Activated T-cell treated with anti-CD3 and anti-CD28 coated beads, Interleukin-2, amount 50 U/mL, for 72 hours (primary cell): ENCODE data around the gene DNAJB9. TPM values are rescaled to one million over a fixed set of nuclear protein-coding genes. Genes with fewer than 3 reads are reported as not detected.
"Not testable (repeated sequence)": the region's sequence is repeated elsewhere in the genome, so short reads cannot be mapped to it uniquely, and the experiment has no call there.

Experiments used
- ATAC-seq, 2 donors: fragments of 150-1000 bp; cut with Tn5 transposase; replicated peaks in 1 of 2; 2 replicates each; pipeline ENCODE4 v1.10.0; 2021; ENCODE audit warnings: moderate library complexity in 2 of 2, mild to moderate bottlenecking in 1 of 2
- DNase-seq, 2 donors: peaks; one replicate each; pipeline ENCODE4 v3.0.0; 2021 to 2022; ENCODE audit warnings: mixed read lengths in 1 of 2
- H3K27ac Mint-ChIP-seq: one replicate; pipeline ENCODE4 v1.8.0; 2022; ENCODE audit warnings: mild to moderate bottlenecking, moderate library complexity, mixed read lengths
- H3K27me3 Mint-ChIP-seq: one replicate; pipeline ENCODE4 v1.8.0; 2022; ENCODE audit warnings: low read depth, mixed read lengths
- H3K36me3 Mint-ChIP-seq, 2 donors: one replicate each; pipeline ENCODE4 v1.8.0; 2022; ENCODE audit warnings: mixed read lengths in 2 of 2, mild to moderate bottlenecking in 1 of 2; ENCODE audit not compliant: insufficient read depth in 2 of 2
- H3K4me1 Mint-ChIP-seq: one replicate; pipeline ENCODE4 v1.8.0; 2022; ENCODE audit warnings: low read depth, mixed read lengths
- H3K4me3 Mint-ChIP-seq, 2 donors: one replicate each; pipeline ENCODE4 v1.8.0; 2022; ENCODE audit warnings: mild to moderate bottlenecking in 2 of 2, mixed read lengths in 2 of 2, moderate library complexity in 2 of 2
- H3K9me3 Mint-ChIP-seq, 2 donors: one replicate each; pipeline ENCODE4 v1.8.0; 2022; ENCODE audit warnings: mixed read lengths in 2 of 2
- total RNA-seq, 2 donors: library from RNA; stranded (reverse); gene quantifications; one replicate each; pipeline ENCODE4 v1.2.3, GENCODE V29; 2022

The DNAJB9 gene
- total RNA-seq, 2 donors from 2014 or later, result 23.2 to 42.1 TPM

GRCh38 chr7:108541478-108541877, 28.2 kb upstream of the DNAJB9 start:
- no peaks in the 10 kb centered on the region for H3K9me3 Mint-ChIP-seq
- H3K4me1 Mint-ChIP-seq, result no peaks in the 10 kb centered on the region
- H3K27ac Mint-ChIP-seq, result no peak overlapping the region
- H3K27me3 Mint-ChIP-seq, result no peaks in the 10 kb centered on the region
- H3K4me3 Mint-ChIP-seq, result no peak overlapping the region
- no peak for DNase-seq
- ATAC-seq, result no peak
- no peaks in the 10 kb centered on the region for H3K36me3 Mint-ChIP-seq

GRCh38 chr7:108548141-108548896, 21.4 kb upstream of the DNAJB9 start:
- ATAC-seq, H3K27ac Mint-ChIP-seq, H3K4me1 Mint-ChIP-seq, H3K9me3 Mint-ChIP-seq, DNase-seq, H3K36me3 Mint-ChIP-seq, H3K4me3 Mint-ChIP-seq, H3K27me3 Mint-ChIP-seq: not testable (repeated sequence)

- H3K36me3 Mint-ChIP-seq, result peaks cover 9 to 19% of the 10 kb centered on the region in 2 donors
- not testable (repeated sequence) for H3K4me1 Mint-ChIP-seq, H3K27ac Mint-ChIP-seq, H3K27me3 Mint-ChIP-seq, DNase-seq, H3K9me3 Mint-ChIP-seq, ATAC-seq, H3K4me3 Mint-ChIP-seq
These were observed 13.0 kb upstream of the DNAJB9 start for GRCh38 chr7:108556665-108557064.

DNA sequence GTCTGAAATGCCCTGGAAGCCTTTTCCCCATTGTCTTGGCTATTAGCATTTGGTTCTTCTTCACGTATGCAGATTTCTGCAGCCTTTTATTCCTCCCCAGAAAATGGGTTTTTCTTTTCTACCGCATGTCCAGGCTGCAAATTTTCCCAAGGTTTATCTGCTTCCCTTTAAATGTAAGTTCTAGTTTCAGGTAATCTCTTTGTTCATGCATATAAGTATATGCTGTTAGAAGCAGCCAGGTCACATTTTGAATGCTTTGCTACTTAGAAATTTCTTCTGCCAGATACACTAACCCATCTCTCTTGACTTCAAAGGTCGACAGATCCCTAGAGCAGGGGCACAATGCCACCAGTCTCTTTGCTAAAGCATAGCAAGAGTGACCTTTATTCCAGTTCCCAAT, 12.5 kb upstream of the DNAJB9 start:
- no peak overlapping the region for H3K4me3 Mint-ChIP-seq
- no peak for ATAC-seq
- peaks cover 7 to 9% of the 10 kb centered on the region in 2 donors for H3K9me3 Mint-ChIP-seq
- H3K36me3 Mint-ChIP-seq, result peaks cover 9 to 20% of the 10 kb centered on the region in 2 donors
- no peaks in the 10 kb centered on the region for H3K27me3 Mint-ChIP-seq
- DNase-seq, result no peak
- no peaks in the 10 kb centered on the region for H3K4me1 Mint-ChIP-seq
- no peak overlapping the region for H3K27ac Mint-ChIP-seq

- DNase-seq (no peak), ATAC-seq (no peak)
- Mint-ChIP-seq H3K27me3 (no peaks in the 10 kb centered on the region), H3K9me3 (peaks cover 7 to 9% of the 10 kb centered on the region in 2 donors), H3K36me3 (peaks cover 9 to 20% of the 10 kb centered on the region in 2 donors), H3K27ac (no peak overlapping the region), H3K4me1 (no peaks in the 10 kb centered on the region), H3K4me3 (no peak overlapping the region)
These were observed 12.1 kb upstream of the DNAJB9 start for GRCh38 chr7:108557617-108558016.

DNA sequence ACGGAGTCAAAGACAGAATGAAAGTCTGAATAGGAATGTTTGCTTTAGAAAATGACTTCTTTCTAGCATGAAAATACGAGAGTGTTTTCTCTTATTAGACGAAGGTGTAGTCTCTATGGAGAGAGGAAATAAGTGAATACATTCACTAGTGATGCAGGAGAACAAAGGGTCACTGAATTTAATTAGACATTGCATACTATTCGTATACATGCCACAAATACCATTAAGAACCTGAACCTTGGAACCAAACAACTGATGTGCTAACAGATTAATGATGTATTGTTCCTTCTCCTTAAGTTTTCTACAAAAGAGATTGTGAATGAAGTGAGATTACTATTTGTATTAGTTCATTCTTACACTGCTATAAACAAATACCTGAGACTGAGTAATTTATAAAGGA, 10.4 kb upstream of the DNAJB9 start:
- no peak overlapping the region for H3K27ac Mint-ChIP-seq
- H3K4me1 Mint-ChIP-seq, result no peaks in the 10 kb centered on the region
- no peak overlapping the region for H3K4me3 Mint-ChIP-seq
- H3K27me3 Mint-ChIP-seq, result no peaks in the 10 kb centered on the region
- ATAC-seq, result no peak
- no peak for DNase-seq
- peaks cover 7 to 9% of the 10 kb centered on the region in 2 donors for H3K9me3 Mint-ChIP-seq
- peaks cover 9 to 19% of the 10 kb centered on the region in 2 donors for H3K36me3 Mint-ChIP-seq

GRCh38 chr7:108561047-108561619, 8.5 kb upstream of the DNAJB9 start:
- H3K36me3 Mint-ChIP-seq, result peaks cover 14 to 28% of the 10 kb centered on the region in 2 donors
- no peak overlapping the region for H3K4me3 Mint-ChIP-seq
- peaks cover 7 to 12% of the 10 kb centered on the region in 2 donors for H3K9me3 Mint-ChIP-seq
- DNase-seq (no peak), ATAC-seq (no peak)
- H3K27ac Mint-ChIP-seq, result no peak overlapping the region
- H3K4me1 Mint-ChIP-seq, result peaks cover 6% of the 10 kb centered on the region
- no peaks in the 10 kb centered on the region for H3K27me3 Mint-ChIP-seq

- peaks cover 0 to 3% of the 10 kb centered on the region in 2 donors for H3K9me3 Mint-ChIP-seq
- DNase-seq (no peak), ATAC-seq (no peak)
- peaks cover 14 to 34% of the 10 kb centered on the region in 2 donors for H3K36me3 Mint-ChIP-seq
- peak overlapping the region; percentile 28 for H3K27ac Mint-ChIP-seq
- H3K4me3 Mint-ChIP-seq, result no peak overlapping the region
- H3K4me1 Mint-ChIP-seq, result peaks cover 30% of the 10 kb centered on the region
- H3K27me3 Mint-ChIP-seq, result no peaks in the 10 kb centered on the region
These were observed 3.7 kb upstream of the DNAJB9 start for GRCh38 chr7:108565987-108566386.

- DNase-seq, result no peak
- Mint-ChIP-seq H3K27ac (peak overlapping the region; percentile 96), H3K4me1 (peaks cover 52% of the 10 kb centered on the region), H3K27me3 (no peaks in the 10 kb centered on the region), H3K9me3 (peaks cover 0 to 3% of the 10 kb centered on the region in 2 donors), H3K36me3 (peaks cover 16 to 44% of the 10 kb centered on the region in 2 donors), H3K4me3 (peak overlapping the region; percentile 95 to 100)
- ATAC-seq, result no peak
These were observed 783 bp upstream of the DNAJB9 start for GRCh38 chr7:108568801-108569380.

DNA sequence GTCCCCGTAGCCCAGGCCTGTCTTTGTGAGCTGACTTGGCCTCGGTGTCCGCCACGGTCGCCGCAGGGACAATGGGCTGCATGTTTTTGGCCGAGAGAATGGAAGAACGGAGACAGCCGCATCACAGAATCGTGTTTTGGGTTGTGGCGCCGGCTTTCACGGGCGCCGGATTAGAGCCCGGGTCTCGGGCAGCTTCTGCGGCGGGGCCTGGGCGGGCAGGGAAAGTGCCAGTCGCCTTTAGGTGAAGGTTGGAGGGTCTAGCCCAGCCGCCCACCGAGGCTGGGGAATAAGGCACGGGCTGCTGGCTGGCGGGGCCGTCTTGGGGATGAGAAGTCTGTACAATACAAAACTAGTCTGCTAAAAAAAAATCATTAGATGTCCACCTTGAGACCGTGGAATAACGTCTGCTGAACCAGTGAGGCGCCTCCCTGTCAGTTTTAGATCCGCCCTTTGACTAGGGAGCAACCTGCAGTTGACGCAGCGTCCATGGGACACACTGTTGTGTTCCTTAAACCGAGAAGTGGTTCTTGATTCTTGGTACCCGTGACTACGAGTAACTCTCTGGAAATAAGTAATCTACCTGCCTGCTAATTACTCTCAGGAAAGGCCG, 577 bp downstream of the DNAJB9 start:
- Mint-ChIP-seq H3K4me3 (peak overlapping the region; percentile 95 to 100), H3K4me1 (peaks cover 57% of the 10 kb centered on the region), H3K36me3 (peaks cover 16 to 44% of the 10 kb centered on the region in 2 donors), H3K27ac (peak overlapping the region; percentile 96), H3K27me3 (no peaks in the 10 kb centered on the region), H3K9me3 (peaks cover 0 to 3% of the 10 kb centered on the region in 2 donors)
- ATAC-seq (peak; percentile 10 to 29), DNase-seq (peak; percentile 55 to 58)

GRCh38 chr7:108572480-108572879, 2.8 kb downstream of the DNAJB9 start:
- Mint-ChIP-seq H3K27me3 (no peaks in the 10 kb centered on the region), H3K4me3 (peak overlapping the region in 1 of 2 donors; percentile 73), H3K27ac (peak overlapping the region; percentile 79), H3K36me3 (peaks cover 20 to 39% of the 10 kb centered on the region in 2 donors), H3K9me3 (no peaks in the 10 kb centered on the region), H3K4me1 (peaks cover 59% of the 10 kb centered on the region)
- DNase-seq, result no peak
- no peak for ATAC-seq

- Mint-ChIP-seq H3K27me3 (no peaks in the 10 kb centered on the region), H3K27ac (peak overlapping the region; percentile 17), H3K4me1 (peaks cover 42% of the 10 kb centered on the region), H3K36me3 (peaks cover 22 to 37% of the 10 kb centered on the region in 2 donors), H3K9me3 (peaks cover 2% of the 10 kb centered on the region in 2 donors), H3K4me3 (no peak overlapping the region)
- ATAC-seq (no peak), DNase-seq (no peak)
These were observed 5.5 kb downstream of the DNAJB9 start for GRCh38 chr7:108575156-108575555.

- Mint-ChIP-seq H3K9me3 (peaks cover 2% of the 10 kb centered on the region in 2 donors), H3K4me3 (peak overlapping the region in 1 of 2 donors; percentile 2), H3K36me3 (peaks cover 20 to 33% of the 10 kb centered on the region in 2 donors), H3K27me3 (no peaks in the 10 kb centered on the region), H3K4me1 (peaks cover 42% of the 10 kb centered on the region), H3K27ac (peak overlapping the region; percentile 35)
- ATAC-seq (no peak), DNase-seq (no peak)
These were observed 6.4 kb downstream of the DNAJB9 start for GRCh38 chr7:108576116-108576515.
